Epidermal melanocyte (primary cell): ENCODE results near the gene MYBPC2.
"Not testable (repeated sequence)": the region's sequence is repeated elsewhere in the genome, so short reads cannot be mapped to it uniquely, and the experiment has no call there.

Experiments
- DNase-seq: peaks from one replicate; pipeline ENCODE4 v3.0.0; 2011; ENCODE audit warnings: low spot score; ENCODE audit not compliant: insufficient read length

The MYBPC2 gene

DNA sequence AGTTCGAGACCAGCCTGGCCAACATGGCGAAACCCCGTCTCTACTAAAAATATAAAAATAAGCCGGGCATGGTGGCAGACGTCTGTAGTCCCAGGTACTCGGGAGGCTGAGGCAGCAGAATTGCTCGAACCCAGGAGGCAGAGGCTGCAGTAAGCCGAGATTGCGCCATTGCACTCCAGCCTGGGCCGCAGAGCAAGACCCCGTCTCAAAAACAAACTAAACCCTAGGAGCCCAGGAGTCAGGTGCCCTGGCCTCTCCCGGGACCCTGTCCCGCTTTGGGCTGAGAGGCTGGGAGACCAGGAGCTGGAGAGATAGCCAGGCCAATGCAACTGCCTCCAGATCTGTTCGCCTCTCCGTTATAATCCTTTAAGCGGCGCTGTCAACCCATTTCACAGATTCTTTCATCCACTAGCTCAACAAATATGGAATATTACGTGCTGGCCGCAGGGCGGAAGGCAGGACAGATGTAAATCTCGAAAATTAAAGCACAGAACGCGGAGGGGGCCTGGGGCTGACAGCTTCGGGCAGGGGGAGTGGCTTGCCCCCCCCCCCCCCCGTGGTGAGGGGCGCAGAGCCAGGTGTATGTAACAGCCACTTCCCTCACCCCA is 5.3 kb upstream of the MYBPC2 start:
- no peak for DNase-seq

DNA sequence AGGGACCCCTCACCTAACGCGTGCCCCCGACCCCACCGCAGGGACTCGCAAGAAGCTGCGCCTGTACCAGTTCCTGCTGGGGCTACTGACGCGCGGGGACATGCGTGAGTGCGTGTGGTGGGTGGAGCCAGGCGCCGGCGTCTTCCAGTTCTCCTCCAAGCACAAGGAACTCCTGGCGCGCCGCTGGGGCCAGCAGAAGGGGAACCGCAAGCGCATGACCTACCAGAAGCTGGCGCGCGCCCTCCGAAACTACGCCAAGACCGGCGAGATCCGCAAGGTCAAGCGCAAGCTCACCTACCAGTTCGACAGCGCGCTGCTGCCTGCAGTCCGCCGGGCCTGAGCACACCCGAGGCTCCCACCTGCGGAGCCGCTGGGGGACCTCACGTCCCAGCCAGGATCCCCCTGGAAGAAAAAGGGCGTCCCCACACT is 4.7 kb upstream of the MYBPC2 start:
- peak; percentile 72 for DNase-seq

DNA sequence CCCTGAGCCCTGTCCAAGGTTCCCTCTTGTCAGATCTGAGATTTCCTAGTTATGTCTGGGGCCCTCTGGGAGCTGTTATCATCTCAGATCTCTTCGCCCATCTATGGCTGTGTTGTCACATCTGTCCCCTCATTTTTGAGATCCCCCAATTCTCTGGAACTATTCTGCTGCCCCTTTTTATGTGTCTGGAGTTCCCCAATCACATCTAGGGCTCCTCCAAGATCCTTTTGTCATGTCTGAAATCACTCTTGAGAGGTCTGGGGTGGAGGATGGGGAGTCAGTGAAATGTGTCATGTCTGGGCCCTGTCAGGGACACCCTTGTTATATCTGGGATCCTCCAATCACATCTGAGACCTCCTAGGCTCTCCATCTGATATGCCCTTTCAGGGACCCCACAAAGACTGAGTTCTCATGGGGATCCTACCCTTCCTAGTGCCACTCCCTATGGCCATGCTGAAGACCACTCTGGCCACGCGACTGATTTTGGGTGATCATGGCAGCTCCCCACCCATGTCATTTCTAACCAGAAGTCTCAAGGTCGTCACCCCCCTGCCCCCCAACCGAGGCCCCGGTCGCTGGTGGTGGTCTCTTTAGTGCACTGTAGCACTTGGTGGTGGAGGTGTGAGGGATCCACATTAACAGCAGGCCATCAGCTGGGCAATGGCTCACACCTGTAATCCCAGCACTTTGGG is 3.8 kb upstream of the MYBPC2 start:
- DNase-seq, result no peak

DNA sequence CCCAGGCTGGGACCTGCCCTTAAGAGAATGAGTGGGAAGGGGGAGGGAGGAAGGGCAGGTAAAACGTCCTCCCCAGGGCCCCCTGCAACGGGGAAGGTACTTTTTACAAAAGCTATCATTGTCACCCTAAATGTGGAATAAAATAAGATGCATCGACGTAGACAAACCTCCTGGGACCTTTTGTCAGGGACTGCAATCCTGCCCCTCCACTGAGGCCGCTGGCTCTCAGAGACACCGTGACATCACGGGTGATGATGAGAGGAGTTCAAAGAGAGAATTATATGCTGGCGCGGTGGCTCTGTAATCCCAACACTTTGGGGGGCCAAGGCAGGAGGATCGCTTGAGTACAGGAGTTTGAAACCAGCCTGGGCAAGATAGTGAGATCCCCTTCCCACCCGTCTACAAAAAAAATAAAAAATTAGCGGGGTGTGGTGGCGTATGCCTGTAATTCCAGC is 1.8 kb upstream of the MYBPC2 start:
- no peak for DNase-seq

DNA sequence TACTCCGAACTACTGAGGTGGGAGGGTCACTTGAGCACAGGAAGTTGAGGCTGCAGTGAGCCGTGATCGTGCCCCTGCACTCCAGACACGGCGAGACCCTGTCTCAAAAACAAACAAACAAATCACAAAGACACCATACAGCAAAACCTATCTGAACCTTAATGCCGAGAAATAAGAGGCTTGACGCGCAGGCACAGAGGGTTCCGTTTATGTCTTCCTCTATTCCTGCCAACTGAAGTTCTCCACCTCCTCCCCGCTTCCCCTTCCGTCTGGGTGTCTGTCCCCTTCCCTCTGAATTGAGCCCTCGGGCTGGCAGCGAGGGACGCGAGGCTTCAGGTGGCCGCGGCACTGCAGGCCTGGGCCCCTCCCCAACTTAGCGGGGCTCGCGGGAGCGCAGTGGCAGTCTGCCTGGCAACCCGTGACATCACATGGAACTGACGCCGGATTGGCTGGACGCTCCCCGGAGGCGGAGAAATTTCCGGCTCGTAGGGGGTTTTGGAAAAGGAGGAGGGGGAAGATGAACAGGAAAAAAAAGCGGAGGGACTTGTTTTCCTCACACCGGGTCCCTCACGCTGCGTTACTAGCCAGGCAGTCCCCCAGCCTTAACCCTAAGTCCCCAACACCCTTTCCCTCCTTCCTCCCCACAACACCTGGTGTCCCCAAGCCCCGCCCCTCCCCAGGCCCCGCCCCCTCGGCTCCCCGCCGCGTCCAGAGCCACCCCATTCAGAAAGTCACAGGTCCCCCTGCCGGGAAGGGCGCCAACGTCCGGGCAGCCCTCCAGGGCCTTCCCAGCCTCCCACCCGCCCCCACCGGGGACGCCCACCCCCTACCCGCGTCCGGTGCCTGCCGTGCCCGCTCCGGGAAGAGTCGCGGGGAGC is 1.1 kb upstream of the MYBPC2 start:
- DNase-seq, result peak; percentile 87

DNA sequence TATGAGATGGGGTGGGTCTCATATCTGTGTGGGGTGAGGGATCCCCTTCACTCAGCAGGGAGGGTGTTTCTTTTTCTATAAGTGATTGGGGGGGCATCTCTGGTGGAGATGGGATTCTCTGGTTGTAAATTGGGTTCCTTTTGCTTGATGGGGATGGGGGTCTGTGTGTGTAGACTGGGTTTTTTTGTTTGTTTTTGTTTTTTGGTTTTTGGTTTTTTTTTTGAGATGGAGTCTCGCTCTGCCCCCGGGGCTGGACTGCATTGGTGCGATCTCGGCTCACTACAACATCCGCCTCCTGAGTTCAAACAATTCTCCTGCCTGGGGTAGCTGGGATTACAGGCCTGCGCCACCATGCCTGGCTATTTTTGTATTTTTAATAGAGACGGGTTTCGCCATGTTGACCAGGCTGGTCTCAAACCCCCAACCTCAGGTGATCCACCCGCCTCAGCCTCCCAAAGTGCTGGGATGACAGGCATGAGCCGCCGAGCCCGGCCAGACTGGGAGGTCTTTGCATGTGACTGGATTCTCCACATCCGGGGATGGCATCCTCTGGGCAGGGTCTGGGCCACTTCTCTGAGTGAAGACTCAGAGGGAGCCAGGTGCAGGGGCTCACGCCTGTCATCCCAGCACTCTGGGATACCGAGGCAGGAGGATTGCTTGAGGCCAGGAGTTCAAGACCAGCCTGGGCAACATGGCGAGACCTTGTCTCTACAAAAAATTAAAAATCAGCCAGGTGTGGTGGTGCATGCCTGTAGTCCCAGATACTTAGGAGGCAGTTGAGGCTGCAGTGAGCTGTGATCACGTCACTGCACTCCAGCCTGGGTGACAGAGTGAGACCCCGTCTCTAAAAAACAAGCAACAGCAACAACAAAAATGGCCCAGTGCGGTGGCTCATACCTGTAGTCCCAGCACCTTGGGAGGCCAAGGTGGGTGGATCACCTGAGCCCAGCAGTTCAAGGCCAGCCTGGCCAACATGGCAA is 799 bp downstream of the MYBPC2 start:
- no peak for DNase-seq

DNA sequence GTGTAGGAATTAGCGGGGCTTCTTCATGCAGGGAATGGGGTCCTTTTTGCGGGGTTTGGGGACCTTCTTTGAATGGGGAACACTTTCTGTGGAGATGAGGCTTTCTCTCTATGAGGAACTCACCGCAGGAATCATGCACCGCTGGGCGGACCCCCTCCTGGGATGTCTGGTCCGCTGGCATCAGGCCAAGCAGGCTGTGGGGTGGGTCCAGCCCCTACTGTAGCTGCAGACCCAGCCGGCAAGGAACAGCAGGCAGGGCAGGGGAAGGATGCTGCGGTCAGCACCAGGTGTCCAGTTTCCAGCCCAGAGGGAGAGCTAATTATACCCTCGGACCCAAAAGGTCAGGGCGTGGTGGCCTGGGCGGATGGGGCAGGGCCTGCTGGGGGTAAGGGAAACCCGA is 1.8 kb downstream of the MYBPC2 start:
- no peak for DNase-seq

DNA sequence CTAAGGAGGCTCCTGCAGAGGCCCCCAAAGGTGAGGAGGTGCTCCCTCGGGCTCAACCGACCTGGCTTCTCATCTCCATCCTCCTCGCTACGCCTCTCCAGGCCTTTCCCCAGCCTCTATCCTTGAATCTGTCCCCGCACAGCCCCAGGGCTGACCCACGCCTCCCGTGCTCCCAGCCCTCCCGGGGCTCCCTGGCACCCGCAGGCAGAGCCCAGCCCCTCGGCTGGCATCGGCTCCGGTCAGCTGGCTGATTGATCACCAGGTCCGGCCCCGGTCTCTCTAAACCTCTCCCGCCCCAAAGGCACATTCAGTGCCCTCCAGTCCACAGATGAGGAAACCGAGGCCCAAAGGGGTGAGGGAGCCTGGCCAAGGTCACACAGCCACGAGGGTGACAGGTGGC is 2.5 kb downstream of the MYBPC2 start:
- no peak for DNase-seq

DNA sequence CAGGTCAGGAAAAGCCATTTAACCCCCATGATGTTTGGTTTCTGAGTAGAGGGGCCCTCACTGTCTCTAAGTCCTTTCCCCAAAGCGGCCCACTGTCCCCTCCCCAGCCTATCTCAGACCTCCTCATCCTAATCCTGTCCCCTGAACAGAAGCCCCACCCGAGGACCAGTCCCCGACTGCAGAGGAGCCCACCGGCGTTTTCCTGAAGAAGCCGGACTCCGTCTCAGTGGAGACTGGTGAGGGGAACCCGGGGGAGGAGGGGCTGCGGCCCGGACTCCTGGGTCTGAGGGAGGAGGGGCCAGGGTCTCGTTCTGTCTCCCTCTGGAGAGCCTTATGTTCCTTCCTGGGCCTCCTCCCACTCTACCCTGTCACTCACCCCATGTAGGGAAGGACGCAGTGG is 2.9 kb downstream of the MYBPC2 start:
- DNase-seq, result no peak

DNA sequence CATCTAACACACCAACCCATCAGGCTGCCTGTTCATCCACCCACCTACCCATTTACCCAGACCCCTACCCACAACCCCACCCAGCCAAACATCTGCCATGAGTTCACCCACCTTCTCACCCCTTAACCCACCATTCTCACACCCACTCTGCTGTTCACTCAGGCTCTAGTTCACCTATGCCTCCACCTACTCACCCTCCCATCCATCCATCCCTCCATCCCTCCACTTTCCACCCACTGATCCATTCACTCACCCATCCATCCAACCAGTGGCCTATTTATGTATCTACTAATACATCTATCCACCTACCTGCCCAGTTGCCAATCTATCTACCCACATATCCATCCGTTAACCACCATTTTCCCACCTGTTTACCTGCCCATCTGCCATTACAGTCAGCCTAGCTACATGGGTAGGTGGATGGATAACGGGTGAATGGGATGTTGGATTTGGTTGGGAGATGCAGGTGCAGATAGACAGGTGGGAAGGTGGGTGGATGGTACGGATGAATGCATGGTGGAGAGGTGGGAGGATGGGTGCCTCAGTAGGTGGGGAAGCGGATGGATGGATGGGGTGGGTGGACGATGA is 5.3 kb downstream of the MYBPC2 start:
- DNase-seq, result no peak

DNA sequence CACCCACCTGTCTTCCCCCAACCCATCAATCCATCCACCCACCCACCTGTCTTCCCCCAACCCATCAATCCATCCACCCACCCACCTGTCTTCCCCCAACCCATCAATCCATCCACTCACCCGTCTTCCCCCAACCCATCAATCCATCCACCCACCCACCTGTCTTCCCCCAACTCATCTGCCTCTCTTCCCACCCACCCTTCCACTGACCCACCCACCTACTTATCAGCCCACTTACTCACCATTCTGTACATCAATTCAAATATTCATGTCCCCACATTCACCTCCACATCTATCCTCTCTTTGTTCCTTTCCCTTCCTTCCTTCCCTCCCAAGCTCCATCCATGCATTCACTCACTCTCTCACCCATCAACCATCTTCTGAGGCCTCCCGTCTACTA is 6.4 kb downstream of the MYBPC2 start:
- not testable (repeated sequence) for DNase-seq

DNA sequence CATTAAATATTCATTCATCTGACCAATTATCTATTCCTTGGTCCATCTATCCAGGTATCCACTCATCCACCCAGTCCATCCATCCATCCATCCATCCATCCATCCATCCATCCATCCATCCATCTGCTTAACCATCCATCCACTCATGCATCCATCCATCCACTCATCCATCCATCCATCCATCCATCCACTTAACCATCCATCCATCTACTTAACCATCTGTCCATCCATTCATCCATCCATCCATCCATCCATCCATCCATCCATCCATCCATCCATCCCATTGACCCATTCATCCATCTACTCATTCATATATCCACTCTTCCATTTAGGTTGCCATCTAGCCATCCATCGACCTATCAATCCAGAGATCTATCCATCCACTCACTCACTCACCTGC is 11.4 kb downstream of the MYBPC2 start:
- no peak for DNase-seq

DNA sequence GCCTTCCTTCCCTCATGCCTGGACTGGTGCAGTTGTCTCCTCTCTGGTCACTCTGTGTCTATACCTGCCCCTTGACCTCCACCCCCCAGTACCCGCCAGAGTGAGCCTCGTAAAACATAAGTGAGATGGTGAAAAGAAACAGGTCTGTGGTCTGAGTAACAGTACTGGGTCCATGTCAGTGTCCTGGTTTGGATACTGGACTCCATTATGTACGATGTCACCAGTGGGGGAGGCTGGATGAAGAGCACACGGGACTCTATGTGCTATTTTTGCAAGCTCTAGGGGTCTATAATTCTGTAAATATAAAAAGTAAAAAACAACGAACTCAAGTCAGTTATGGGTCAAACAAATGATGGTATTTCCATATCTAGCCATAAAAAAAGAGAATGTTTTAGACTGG is 14.4 kb downstream of the MYBPC2 start:
- DNase-seq, result no peak

DNA sequence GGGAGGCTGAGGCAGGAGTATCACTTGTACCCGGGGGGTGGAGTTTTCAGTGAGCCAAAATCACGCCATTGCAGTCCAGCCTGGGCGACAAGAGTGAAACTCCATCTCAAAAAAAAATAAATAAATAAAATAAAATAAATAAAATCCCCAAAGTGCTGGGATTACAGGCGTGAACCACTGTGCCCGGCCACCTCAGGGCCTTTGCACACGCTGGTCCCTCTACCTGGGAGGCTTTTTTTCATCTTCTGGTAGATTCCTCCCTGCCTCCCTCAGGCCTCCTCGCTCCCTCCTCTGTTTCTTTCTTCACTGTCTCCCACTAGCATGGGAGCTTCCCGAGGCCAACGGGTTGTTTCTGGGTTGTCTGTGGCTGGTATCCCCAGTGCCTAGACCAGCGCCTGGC is 15.1 kb downstream of the MYBPC2 start:
- no peak for DNase-seq

DNA sequence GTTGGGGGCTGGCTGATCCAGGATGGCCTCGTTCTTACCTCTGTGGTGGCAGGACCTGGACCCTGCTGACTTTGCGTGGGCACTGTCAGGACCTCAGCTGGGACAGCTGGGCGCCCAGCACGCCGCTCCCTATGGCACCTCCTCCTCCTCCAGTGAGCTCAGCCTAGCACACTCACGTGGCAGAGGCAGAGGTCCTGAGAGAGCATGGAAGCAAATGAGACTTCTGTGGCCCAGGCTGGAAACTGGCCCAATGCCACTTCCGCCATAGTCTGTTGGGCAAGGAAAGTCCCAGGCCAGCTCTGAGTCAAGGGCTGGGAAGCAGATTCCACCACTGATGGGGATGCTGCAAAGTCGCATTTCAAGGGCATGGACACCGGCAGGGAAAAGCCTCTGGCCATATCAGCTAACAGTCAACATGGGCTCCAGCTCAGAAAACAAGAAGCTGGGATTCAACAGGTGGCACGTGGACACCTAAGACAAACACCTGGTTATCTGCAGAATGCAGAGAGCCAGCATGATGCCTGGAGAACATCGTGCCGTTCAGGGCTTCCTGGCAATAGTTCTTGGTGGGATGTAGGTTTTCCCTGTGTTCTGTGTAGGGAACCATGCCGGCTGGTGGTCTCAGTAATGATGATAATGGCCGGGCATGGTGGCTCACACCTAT is 16.7 kb downstream of the MYBPC2 start:
- DNase-seq, result no peak

DNA sequence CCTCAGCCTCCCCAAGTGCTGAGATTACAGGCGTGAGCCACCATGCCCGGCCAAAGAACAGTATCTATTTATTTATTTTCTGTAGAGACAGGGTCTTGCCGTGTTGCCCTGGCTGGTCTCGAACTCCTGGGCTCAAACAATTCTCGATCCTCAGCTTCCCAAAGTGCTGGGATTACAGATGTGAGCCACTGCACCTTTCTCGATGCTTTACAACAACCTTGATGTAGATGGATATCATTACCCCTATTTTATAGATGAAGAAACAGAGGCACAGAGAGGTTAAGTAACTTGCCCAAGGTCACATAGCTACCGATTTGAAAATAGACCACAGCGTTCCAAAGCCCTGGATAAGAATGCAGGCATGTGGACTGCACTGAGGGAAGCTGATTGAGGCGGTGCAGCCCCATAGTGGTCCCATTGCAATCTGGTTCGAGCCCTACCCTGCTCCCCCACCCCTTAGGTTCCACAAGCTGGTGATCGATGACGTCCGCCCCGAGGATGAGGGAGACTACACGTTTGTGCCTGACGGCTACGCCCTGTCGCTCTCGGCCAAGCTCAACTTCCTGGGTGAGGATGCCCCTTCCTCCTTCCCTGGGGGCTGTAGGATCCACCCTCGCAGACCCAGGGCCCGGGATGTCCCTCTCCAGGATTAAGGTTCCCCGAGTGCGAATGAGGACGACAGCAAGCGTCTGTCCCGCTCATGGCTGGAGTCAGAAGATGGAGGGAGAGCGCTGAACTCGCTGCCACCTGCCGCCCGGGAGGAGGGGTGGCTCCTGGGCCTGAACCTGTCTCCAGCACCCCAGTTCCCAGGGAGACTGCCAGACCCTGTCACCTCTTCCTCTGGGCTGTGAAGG is 17.9 kb downstream of the MYBPC2 start:
- DNase-seq, result no peak

DNA sequence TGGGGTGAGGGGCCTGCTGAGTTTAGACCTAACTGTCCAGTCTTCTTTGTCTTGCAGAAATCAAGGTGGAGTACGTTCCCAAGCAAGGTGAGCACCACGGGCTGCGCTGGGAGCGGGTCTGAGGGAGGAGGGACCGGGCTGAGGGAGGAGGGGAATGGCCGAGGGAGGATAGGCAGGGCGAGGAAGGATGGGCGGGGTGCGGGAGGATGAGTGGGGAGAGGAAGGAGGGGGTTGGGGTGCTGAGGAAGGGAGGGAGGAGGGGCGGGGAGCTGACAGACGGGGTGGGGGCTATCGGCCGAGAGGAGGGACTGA is 18.5 kb downstream of the MYBPC2 start:
- DNase-seq, result no peak

DNA sequence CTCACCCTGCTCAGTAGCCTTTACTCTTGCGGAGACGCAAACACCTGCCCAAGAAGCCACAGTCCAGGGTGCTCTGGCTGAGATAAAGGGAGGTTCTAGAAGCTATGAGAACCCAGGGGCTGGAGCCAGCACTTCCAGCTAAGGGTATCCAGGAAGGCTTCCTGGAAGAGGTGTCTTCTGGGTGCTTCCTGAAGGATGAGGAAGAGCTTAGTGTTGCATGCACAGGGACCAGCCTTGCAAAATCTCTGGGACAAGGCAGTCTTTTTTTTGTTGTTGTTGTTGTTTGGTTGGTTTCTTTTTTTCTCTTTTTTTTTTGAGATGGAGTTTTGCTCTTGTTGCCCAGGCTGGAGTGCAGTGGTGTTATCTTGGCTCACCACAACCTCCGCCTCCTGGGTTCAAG is 20.6 kb downstream of the MYBPC2 start:
- DNase-seq, result no peak

DNA sequence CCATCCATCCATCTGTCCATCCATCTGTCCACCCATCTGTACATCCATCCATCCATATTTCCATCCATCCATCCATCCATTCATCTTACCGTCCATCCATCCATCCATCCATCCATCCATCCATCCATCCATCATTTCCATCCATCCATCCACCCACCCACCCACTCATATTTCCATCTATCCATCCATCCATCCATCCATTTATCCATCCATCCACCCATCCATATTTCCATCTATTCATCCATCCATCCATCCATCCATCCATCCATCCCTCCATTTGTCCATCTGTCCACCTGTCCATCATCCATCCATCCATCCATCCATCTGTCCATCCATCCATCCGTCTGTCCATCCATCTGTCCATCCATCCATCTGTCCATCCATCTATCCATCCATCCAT is 23.3 kb downstream of the MYBPC2 start:
- DNase-seq, result no peak

DNA sequence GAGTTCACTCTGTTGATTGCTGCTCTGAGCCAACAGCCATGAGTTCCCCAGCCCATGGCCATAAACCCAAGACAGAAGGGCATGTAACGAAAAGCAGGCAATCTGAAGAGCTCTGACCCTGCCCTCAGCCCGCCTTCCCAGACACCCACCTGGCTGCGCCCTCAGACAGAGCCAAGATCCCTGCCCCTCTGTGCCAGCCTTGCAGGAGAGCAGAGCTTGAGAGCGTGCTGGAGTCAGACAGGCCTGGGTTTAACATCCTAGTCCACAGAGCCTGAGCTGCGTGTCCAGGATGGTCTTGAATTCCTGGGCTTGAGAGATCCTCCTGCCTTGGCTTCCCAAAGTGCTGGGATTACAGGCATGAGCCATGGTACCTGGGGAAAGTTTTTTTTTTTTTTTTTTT is 24.6 kb downstream of the MYBPC2 start:
- no peak for DNase-seq
